ENCODE measurements around the gene CELF4.

The CELF4 gene

GRCh38 chr18:37540424-37541138 lies 25.0 kb downstream of the CELF4 start:
- peak; percentile 49 for DNase-seq
- Histone ChIP-seq H3K27me3 (ENCODE audit: insufficient read depth, low read length, poor library complexity) (no peaks in the 10 kb centered on the region), H3K27ac (ENCODE audit: low read depth, low read length) (no peak overlapping the region), H3K56ac (ENCODE audit: low read length) (no peak overlapping the region), H3K4me2 (ENCODE audit: low read length) (no peak overlapping the region), H4K5ac (ENCODE audit: low read length) (no peak overlapping the region), H4K8ac (ENCODE audit: low read depth, low read length) (no peak overlapping the region), H3K79me1 (ENCODE audit: low read length) (no peaks in the 10 kb centered on the region), H3K18ac (ENCODE audit: low read length) (no peak overlapping the region), H3K4ac (ENCODE audit: low read depth, low read length) (no peak overlapping the region), H3K4me1 (ENCODE audit: control insufficient read depth, low read depth, low read length) (no peaks in the 10 kb centered on the region), H2AK5ac (ENCODE audit: low read length) (no peak overlapping the region), H3K4me3 (ENCODE audit: low read length) (no peak overlapping the region), H3K9ac (ENCODE audit: low read length) (no peak overlapping the region), H3K36me3 (ENCODE audit: control insufficient read depth, insufficient read depth, low read length) (no peaks in the 10 kb centered on the region), H3K23ac (ENCODE audit: low read length) (no peak overlapping the region), H2BK120ac (ENCODE audit: low read depth, low read length) (no peak overlapping the region), H3K79me2 (ENCODE audit: control insufficient read depth, insufficient read depth, low read length) (no peaks in the 10 kb centered on the region), H2BK5ac (ENCODE audit: low read length) (no peak overlapping the region), H2BK15ac (replicated peaks; ENCODE audit: low read depth) (no peak overlapping the region)
- no CpG with 5 or more reads among the region's 9 CpGs for WGBS (ENCODE audit: extremely low coverage, insufficient coverage, low lambda C conversion rate)

- Histone ChIP-seq H3K27ac (ENCODE audit: low read depth, low read length) (no peak overlapping the region), H3K27me3 (ENCODE audit: insufficient read depth, low read length, poor library complexity) (no peaks in the 10 kb centered on the region)
Observed at GRCh38 chr18:37539236-37539635, 26.4 kb downstream of the CELF4 start.

GRCh38 chr18:37538526-37539205 lies 26.9 kb downstream of the CELF4 start:
- Histone ChIP-seq H3K27ac (ENCODE audit: low read depth, low read length) (no peak overlapping the region), H3K18ac (ENCODE audit: low read length) (no peak overlapping the region), H3K9ac (ENCODE audit: low read length) (peak overlapping the region; percentile 25), H3K4me2 (ENCODE audit: low read length) (peak overlapping the region; percentile 14), H3K79me1 (ENCODE audit: low read length) (no peaks in the 10 kb centered on the region), H4K5ac (ENCODE audit: low read length) (no peak overlapping the region), H3K4me1 (ENCODE audit: control insufficient read depth, low read depth, low read length) (no peaks in the 10 kb centered on the region), H2AK5ac (ENCODE audit: low read length) (no peak overlapping the region), H3K36me3 (ENCODE audit: control insufficient read depth, insufficient read depth, low read length) (no peaks in the 10 kb centered on the region), H2BK5ac (ENCODE audit: low read length) (no peak overlapping the region), H4K8ac (ENCODE audit: low read depth, low read length) (no peak overlapping the region), H3K4me3 (ENCODE audit: low read length) (no peak overlapping the region), H3K4ac (ENCODE audit: low read depth, low read length) (no peak overlapping the region), H3K79me2 (ENCODE audit: control insufficient read depth, insufficient read depth, low read length) (no peaks in the 10 kb centered on the region), H2BK120ac (ENCODE audit: low read depth, low read length) (no peak overlapping the region), H2BK15ac (replicated peaks; ENCODE audit: low read depth) (no peak overlapping the region), H3K23ac (ENCODE audit: low read length) (no peak overlapping the region), H3K27me3 (ENCODE audit: insufficient read depth, low read length, poor library complexity) (no peaks in the 10 kb centered on the region), H3K56ac (ENCODE audit: low read length) (peak overlapping the region; percentile 61)
- peak; percentile 40 for DNase-seq
- no CpG with 5 or more reads among the region's 17 CpGs for WGBS (ENCODE audit: extremely low coverage, insufficient coverage, low lambda C conversion rate)

More at GRCh38 chr18:37539236-37539635, 26.4 kb downstream of the CELF4 start:
- Histone ChIP-seq H3K4ac (ENCODE audit: low read depth, low read length) (no peak overlapping the region), H3K4me2 (ENCODE audit: low read length) (no peak overlapping the region), H3K23ac (ENCODE audit: low read length) (no peak overlapping the region), H4K5ac (ENCODE audit: low read length) (no peak overlapping the region), H3K36me3 (ENCODE audit: control insufficient read depth, insufficient read depth, low read length) (no peaks in the 10 kb centered on the region), H3K18ac (ENCODE audit: low read length) (no peak overlapping the region), H2BK15ac (replicated peaks; ENCODE audit: low read depth) (no peak overlapping the region), H3K4me1 (ENCODE audit: control insufficient read depth, low read depth, low read length) (no peaks in the 10 kb centered on the region), H2AK5ac (ENCODE audit: low read length) (no peak overlapping the region), H3K4me3 (ENCODE audit: low read length) (no peak overlapping the region), H4K8ac (ENCODE audit: low read depth, low read length) (no peak overlapping the region), H2BK5ac (ENCODE audit: low read length) (no peak overlapping the region), H3K56ac (ENCODE audit: low read length) (no peak overlapping the region), H3K79me2 (ENCODE audit: control insufficient read depth, insufficient read depth, low read length) (no peaks in the 10 kb centered on the region), H3K79me1 (ENCODE audit: low read length) (no peaks in the 10 kb centered on the region), H2BK120ac (ENCODE audit: low read depth, low read length) (no peak overlapping the region), H3K9ac (ENCODE audit: low read length) (no peak overlapping the region)
- no CpG with 5 or more reads among the region's 4 CpGs for WGBS (ENCODE audit: extremely low coverage, insufficient coverage, low lambda C conversion rate)
- DNase-seq: peak; percentile 57

- Histone ChIP-seq H2BK15ac (replicated peaks; ENCODE audit: low read depth) (no peak overlapping the region), H3K18ac (ENCODE audit: low read length) (no peak overlapping the region), H3K4me1 (ENCODE audit: control insufficient read depth, low read depth, low read length) (no peaks in the 10 kb centered on the region), H3K4me2 (ENCODE audit: low read length) (no peak overlapping the region), H3K4me3 (ENCODE audit: low read length) (no peak overlapping the region), H3K27ac (ENCODE audit: low read depth, low read length) (no peak overlapping the region), H3K9ac (ENCODE audit: low read length) (no peak overlapping the region), H3K4ac (ENCODE audit: low read depth, low read length) (no peak overlapping the region), H4K5ac (ENCODE audit: low read length) (no peak overlapping the region), H2AK5ac (ENCODE audit: low read length) (no peak overlapping the region), H3K79me2 (ENCODE audit: control insufficient read depth, insufficient read depth, low read length) (no peaks in the 10 kb centered on the region), H3K79me1 (ENCODE audit: low read length) (no peaks in the 10 kb centered on the region), H3K56ac (ENCODE audit: low read length) (peak overlapping the region; percentile 53), H3K36me3 (ENCODE audit: control insufficient read depth, insufficient read depth, low read length) (no peaks in the 10 kb centered on the region), H2BK120ac (ENCODE audit: low read depth, low read length) (no peak overlapping the region), H3K27me3 (ENCODE audit: insufficient read depth, low read length, poor library complexity) (no peaks in the 10 kb centered on the region), H3K23ac (ENCODE audit: low read length) (no peak overlapping the region), H2BK5ac (ENCODE audit: low read length) (no peak overlapping the region), H4K8ac (ENCODE audit: low read depth, low read length) (no peak overlapping the region)
- no CpG with 5 or more reads among the region's 23 CpGs for WGBS (ENCODE audit: extremely low coverage, insufficient coverage, low lambda C conversion rate)
- peak; percentile 78 for DNase-seq
Observed at GRCh38 chr18:37537868-37538525, 27.6 kb downstream of the CELF4 start.

- Histone ChIP-seq H3K36me3 (ENCODE audit: control insufficient read depth, insufficient read depth, low read length) (no peaks in the 10 kb centered on the region), H2AK5ac (ENCODE audit: low read length) (no peak overlapping the region), H2BK15ac (replicated peaks; ENCODE audit: low read depth) (no peak overlapping the region), H2BK5ac (ENCODE audit: low read length) (no peak overlapping the region), H4K8ac (ENCODE audit: low read depth, low read length) (no peak overlapping the region), H3K27me3 (ENCODE audit: insufficient read depth, low read length, poor library complexity) (no peaks in the 10 kb centered on the region), H3K4me3 (ENCODE audit: low read length) (no peak overlapping the region), H3K4ac (ENCODE audit: low read depth, low read length) (no peak overlapping the region), H3K4me1 (ENCODE audit: control insufficient read depth, low read depth, low read length) (no peaks in the 10 kb centered on the region), H3K9ac (ENCODE audit: low read length) (no peak overlapping the region), H3K23ac (ENCODE audit: low read length) (no peak overlapping the region), H3K79me1 (ENCODE audit: low read length) (no peaks in the 10 kb centered on the region), H4K5ac (ENCODE audit: low read length) (no peak overlapping the region), H3K79me2 (ENCODE audit: control insufficient read depth, insufficient read depth, low read length) (no peaks in the 10 kb centered on the region), H3K4me2 (ENCODE audit: low read length) (no peak overlapping the region), H3K56ac (ENCODE audit: low read length) (no peak overlapping the region), H3K18ac (ENCODE audit: low read length) (no peak overlapping the region), H2BK120ac (ENCODE audit: low read depth, low read length) (no peak overlapping the region), H3K27ac (ENCODE audit: low read depth, low read length) (no peak overlapping the region)
- no CpG with 5 or more reads among the region's 9 CpGs for WGBS (ENCODE audit: extremely low coverage, insufficient coverage, low lambda C conversion rate)
- DNase-seq: no peak
Observed at GRCh38 chr18:37536656-37537055, 28.9 kb downstream of the CELF4 start.
